GM21825 (cell line): Measurements from ENCODE around the gene NDUFS4.
"Not testable (repeated sequence)": the region's sequence is repeated elsewhere in the genome, so short reads cannot be mapped to it uniquely, and the experiment has no call there.

Source experiments
- ATAC-seq: cut with Tn5 transposase; IDR thresholded peaks from one replicate; pipeline ENCODE4 v1.9.1; 2021; ENCODE audit warnings: mild to moderate bottlenecking, moderate library complexity; ENCODE audit not compliant: unreplicated experiment

The NDUFS4 gene

DNA sequence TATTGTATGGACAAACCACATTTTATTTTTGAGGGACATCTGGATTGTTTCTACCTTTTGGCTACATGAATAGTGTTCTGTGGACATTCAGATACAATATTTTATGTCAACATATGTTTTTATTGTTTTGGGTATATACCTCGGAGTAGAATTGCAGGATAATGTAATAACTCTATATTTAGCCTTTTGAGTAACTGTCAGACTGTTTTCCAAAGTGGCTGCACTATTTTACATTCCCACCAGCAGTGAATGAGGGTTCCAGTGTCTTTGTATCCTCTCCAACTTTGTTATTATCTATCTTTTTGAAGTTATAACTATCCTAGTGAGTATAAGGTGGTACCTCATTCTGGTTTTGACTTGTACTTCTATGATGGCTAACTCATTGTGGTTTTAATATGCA lies 11.0 kb downstream of the NDUFS4 start:
- ATAC-seq: no peak

DNA sequence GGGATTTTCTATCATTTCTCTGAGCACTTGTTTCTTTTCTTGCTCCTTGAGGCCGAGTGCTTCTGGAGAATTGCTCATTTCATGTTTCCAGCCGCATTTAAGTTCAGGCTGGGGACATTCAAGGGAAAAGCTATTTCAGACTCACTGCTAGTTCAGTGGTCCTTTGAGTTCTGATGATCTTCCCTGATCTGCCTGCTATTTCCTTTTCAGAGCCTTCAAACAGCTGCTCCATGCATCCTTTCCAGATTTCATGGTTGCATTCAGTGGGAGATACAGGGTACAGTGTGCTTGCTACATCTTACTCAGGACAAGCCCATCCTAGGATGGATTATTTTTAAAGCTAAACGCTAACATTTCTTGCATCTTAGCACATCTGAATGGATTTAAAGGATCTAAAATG lies 14.7 kb downstream of the NDUFS4 start:
- ATAC-seq: no peak

GRCh38 chr5:53575831-53576230 lies 15.4 kb downstream of the NDUFS4 start:
- no peak for ATAC-seq

GRCh38 chr5:53576674-53577073 lies 16.2 kb downstream of the NDUFS4 start:
- ATAC-seq: no peak

DNA sequence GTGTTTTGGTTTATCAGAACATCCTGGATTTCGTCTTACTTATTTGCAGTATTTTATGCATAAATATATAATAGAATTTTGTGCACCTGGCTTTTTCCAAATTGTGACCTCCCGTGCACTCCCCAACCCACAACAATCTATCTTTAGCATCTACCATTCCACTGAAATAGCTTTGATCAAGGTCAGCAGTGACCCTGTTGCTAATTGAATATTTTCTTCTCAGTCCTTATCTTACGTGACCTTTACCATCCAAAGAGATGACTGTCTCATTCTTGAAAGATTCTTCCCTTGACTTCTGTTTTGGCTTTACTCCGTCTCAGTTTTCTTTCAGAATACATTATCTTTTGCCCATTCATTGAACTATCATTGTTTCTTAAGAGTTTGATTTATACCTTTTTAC lies 18.4 kb downstream of the NDUFS4 start:
- no peak for ATAC-seq

GRCh38 chr5:53580547-53580946 lies 20.1 kb downstream of the NDUFS4 start:
- no peak for ATAC-seq

- ATAC-seq: no peak
Measured at GRCh38 chr5:53582225-53582624, 21.8 kb downstream of the NDUFS4 start.

DNA sequence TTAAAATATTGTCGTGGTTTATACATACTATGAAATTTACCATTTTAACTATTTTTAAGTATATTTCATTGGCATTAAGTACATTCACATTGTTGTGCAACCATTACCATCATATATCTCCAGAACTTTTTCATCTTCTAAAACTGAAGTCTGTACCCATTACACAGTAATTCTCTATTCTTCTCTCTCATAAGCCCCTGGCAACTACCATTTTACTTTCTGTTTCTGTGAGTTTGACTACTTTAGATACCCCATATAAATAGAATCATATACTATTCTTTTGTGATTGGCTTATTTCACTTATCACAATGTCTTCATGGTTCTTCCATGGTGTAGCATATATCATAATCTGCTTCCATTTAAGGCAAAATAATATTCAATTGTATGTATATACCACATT lies 30.3 kb downstream of the NDUFS4 start:
- ATAC-seq: no peak

GRCh38 chr5:53594419-53594818 lies 34.0 kb downstream of the NDUFS4 start:
- no peak for ATAC-seq

GRCh38 chr5:53597894-53598293 lies 37.5 kb downstream of the NDUFS4 start:
- ATAC-seq: no peak

DNA sequence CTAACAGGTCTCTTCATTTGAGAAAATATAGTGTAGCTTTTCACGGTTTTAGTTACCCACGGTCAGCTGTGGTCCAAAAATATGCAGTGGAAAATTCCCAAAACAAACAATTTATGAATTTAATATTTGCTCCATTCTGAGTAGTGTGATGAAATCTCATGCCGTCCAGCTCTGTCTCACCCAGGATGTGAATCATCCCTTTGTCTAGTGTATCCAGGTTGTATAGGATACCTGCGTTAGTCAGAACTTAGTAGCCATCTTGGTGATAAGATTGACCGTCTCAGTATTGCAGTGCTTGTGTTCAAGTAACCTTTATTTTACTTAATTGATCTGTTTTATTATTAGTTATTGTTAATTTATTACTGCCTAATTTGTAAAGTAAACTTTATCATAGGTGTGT lies 41.1 kb downstream of the NDUFS4 start:
- ATAC-seq: no peak

- ATAC-seq: no peak
Measured at GRCh38 chr5:53603009-53603687, 42.7 kb downstream of the NDUFS4 start.

- no peak for ATAC-seq
Measured at GRCh38 chr5:53604309-53604708, 43.9 kb downstream of the NDUFS4 start.

DNA sequence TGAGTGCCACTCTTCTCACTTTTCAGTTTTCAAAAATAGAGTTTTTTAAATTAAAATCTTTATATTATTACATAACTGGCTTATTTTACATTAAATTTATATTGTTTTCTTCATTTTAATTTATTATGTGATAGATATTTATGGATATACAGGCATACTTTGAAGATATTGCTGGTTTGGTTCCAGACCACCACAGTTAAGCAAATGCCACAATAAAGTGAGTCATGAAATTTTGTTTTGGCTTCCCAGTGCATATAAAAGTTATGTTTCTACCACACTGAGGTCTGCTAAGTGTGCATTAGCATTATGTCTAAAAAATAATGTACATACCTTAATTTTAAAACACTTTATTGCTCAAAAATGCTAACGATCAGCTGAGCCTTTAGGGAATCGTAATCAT lies 47.4 kb downstream of the NDUFS4 start:
- no peak for ATAC-seq

DNA sequence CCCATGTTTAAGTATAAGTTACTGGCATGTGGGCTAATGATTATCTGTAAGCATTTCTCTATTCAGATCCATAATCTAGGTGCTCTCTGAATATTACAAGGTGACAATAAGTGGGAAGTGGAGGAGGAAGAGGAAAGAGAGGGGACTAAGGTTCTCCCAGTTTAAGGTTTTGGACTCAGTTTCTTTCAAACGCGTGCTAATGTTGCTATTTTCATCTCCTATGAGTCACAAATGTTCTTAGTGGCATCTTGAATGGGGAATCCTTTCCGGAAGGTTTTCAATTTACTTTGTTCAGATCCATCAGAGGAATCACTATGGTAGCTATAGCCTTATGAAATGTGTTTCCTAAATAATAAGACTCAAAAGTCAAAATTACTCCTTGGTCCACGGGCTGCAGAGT lies 48.5 kb downstream of the NDUFS4 start:
- ATAC-seq: not testable (repeated sequence)

DNA sequence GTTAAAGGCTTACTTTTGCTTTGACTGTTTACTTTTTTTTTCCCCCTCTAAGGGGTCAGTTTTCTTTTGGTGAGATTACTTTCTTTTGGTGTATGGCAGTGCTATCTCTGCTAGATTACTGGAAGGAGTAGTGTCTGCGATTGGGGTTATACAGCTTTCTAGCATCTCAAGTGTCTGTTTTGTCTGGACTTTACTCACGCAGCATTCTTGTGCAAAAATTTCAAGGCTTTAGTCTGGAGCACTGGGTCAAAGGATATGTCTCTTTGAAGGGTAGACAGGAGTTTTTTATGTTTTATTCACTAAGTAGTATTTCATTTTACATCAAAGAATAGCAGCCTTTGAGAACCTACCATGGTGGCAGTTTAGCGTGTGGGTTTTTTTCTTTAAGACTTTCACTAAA lies 52.6 kb downstream of the NDUFS4 start:
- no peak for ATAC-seq

DNA sequence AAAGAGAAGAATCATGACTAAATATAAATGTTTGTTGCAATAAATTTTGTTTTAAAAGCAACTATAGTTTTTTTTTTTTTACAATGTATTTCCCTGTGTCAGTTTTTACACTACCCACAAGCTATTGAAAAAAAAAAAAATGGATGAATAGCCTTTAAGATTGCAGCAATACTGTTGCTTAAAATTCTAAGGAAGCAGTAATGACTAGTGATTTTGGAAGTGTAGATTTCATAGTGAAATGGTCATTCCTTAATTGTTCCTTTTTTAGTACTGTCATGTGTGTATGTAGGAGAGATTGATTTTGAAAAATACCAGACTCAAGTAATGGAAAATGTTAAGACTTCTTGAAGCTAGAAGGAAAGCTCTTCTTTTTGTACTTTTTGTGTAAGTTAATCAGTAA lies 53.1 kb downstream of the NDUFS4 start:
- ATAC-seq: no peak

GRCh38 chr5:53614376-53614885 lies 54.0 kb downstream of the NDUFS4 start:
- ATAC-seq: no peak

DNA sequence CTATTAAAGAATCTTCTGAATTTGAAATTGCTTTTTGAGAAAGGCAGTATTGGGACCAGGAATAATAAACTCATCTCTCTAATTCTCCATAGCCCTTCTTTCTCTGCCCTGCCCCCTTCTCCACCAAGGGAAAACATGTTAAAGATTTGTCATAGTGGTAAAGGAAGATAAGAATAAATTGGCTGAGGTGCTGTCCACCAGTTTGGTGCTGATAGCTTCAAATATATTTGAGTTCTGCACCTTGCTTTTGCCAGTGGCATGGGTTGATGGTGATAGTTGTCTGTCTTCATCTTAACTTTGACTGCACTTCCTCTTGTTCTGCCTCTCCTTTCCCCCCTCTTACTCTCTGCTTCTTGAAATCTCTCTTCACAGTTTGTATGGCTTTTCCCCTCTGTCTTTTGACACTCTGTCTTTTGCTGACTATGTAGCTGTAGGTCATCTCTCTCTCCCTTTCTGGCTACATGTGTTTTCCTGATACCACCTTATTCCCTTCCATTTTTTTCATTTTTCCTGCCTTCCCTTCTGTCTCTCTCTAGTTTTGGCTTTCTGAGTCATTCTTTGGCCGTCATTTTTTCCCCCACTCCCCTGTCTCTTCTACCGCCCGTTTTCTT lies 56.6 kb downstream of the NDUFS4 start:
- ATAC-seq: no peak

DNA sequence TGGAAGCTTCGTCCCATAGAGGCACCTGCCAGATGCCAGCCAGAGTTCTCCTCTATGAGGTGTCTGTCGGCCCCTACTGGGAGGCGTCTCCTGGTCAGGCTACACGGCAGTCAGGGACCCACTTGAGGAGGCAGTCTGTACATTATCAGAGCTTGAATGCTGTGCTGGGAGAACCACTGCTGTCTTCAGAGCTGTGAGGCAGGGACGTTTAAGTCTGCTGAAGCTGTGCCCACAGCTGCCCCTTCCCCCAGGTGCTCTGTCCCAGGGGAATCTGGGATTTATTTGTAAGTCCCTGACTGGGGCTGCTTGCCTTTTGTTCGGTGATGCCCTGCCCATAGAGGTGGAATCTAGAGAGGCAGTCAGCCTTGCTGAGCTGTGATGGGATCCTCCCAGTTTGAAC lies 70.8 kb downstream of the NDUFS4 start:
- no peak for ATAC-seq

- no peak for ATAC-seq
Measured at GRCh38 chr5:53642061-53642460, 81.6 kb downstream of the NDUFS4 start.

GRCh38 chr5:53643445-53643844 lies 83.0 kb downstream of the NDUFS4 start:
- ATAC-seq: no peak

DNA sequence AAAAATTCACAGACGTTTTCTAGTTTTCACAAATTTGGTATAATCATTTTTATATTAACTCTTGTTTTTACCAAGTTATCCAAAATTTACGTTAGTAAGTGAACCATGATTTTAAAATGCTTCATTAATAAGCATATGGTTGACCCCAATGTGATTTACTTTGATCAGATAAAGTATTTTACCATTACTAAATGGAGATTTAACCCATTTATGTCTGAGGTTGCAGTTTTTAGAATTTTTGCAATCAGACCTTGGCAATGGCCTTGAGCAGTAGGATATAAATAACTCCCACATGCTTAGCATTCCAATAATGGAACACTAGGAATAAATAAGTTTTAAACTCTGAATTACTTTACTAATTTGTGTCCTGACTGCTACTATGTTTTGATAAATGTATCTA lies 84.6 kb downstream of the NDUFS4 start:
- no peak for ATAC-seq
